Measurements from ENCODE around the gene WNT9A. TPM values are rescaled to one million over a fixed set of nuclear protein-coding genes. Genes with fewer than 3 reads are reported as not detected.

WNT9A gene
- total and polyA plus RNA-seq, 2 experiments from 2014 or later: 1.4 TPM; not detected in 1

DNA sequence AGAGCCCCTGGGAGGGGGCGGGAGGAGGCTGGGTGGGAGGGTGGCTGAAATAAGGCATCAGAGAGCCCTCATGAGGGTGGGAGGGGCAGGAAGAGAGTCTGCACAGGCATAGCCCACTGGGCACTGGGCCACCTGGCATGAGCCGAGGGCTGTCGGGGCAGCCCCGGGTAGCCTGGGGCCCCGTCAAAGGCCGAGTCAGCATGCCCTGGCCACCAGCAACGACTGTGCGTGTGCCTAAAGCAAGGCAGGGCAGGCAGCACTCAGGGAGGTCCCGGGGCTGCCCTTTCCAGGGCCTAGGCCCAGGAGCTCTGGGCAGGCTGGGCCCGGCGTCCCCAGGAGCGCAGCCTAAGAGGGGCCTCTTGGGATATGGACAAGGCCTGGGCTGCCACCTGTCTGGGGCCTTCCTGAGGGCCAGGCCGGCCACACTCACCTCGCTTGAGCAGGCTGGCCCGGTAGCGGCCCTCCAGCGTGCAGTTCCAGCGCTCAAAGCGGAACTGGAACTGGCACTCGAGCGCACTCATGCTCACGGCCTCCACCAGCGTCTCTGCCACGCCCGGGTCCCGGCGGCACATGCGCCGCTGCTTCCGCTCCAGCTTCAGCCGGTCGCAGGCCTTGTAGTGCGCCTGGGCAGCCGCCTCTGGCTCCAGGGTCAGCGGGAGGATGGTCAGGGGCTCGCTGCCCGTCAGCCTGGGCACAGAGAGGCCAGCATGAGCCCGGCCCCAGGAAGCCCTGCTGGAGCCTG lies 22.7 kb downstream of the WNT9A start:
- TF ChIP-seq CTCF (IDR thresholded peaks at IDR 0.05; ENCODE audit: low read depth, low read length): no peak
- no peak for DNase-seq (ENCODE audit: low read depth in 1 of 2, low spot score in 1 of 2)
- Histone ChIP-seq H3K27ac (no peak overlapping the region), H3K27me3 (no peaks in the 10 kb centered on the region), H3K36me3 (no peaks in the 10 kb centered on the region), H3K9me3 (ENCODE audit: low read depth) (no peaks in the 10 kb centered on the region), H3K4me1 (ENCODE audit: low read depth) (no peaks in the 10 kb centered on the region), H3K4me3 (no peak overlapping the region)

GRCh38 chr1:227924168-227924832 lies 23.4 kb downstream of the WNT9A start:
- H3K27ac ChIP-seq: no peak overlapping the region
- no peak for DNase-seq (ENCODE audit: low read depth in 1 of 2, low spot score in 1 of 2)
- H3K36me3 ChIP-seq: no peaks in the 10 kb centered on the region
- no peaks in the 10 kb centered on the region for H3K27me3 ChIP-seq
- H3K4me1 ChIP-seq (ENCODE audit: low read depth): no peaks in the 10 kb centered on the region
- no peak for TF ChIP-seq CTCF (IDR thresholded peaks at IDR 0.05; ENCODE audit: low read depth, low read length)
- no peaks in the 10 kb centered on the region for H3K9me3 ChIP-seq (ENCODE audit: low read depth)
- no peak overlapping the region for H3K4me3 ChIP-seq

DNA sequence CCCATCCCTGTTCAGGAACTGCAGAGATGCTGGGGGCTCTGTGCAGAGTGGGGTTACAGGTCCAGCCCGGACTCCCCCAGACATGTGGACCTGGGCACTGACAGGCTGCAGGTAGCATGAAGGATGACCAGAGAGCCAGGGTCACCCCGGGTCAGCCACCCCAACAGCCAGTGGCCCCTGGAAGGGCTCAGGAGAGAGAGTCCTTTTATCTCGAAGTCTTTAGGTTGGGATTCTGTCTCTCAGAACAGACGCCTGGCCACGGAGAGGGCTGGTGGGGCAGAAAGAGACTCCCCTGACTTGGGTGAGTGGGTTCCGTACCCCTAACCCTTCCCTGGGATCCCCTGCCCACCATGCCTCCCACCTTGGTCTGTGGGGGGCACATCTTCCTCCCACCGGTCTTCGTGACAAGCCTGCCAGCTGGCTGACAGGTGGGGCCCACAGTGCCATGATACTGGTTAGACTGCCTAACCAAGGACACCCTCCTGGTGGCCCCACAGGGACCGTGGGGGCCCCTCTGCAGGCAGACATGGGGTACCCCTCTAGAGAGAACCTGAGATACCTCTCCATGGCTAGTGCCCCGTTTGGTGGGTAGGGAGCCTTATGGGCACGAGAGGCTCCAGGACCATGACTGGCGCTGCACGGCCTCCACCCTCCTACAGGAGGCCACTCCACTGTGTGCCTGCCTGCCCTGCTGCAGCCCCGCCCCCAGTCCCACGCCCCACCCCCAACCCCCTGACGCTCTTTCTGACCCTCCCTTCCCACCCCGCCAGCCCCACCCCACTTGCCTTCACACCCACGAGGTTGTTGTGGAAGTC lies 24.2 kb downstream of the WNT9A start:
- H3K27me3 ChIP-seq: no peaks in the 10 kb centered on the region
- TF ChIP-seq CTCF (IDR thresholded peaks at IDR 0.05; ENCODE audit: low read depth, low read length): no peak
- H3K27ac ChIP-seq: no peak overlapping the region
- DNase-seq (ENCODE audit: low read depth in 1 of 2, low spot score in 1 of 2): no peak
- no peaks in the 10 kb centered on the region for H3K36me3 ChIP-seq
- H3K4me1 ChIP-seq (ENCODE audit: low read depth): no peaks in the 10 kb centered on the region
- no peaks in the 10 kb centered on the region for H3K9me3 ChIP-seq (ENCODE audit: low read depth)
- H3K4me3 ChIP-seq: no peak overlapping the region

- Histone ChIP-seq H3K4me3 (no peak overlapping the region), H3K4me1 (ENCODE audit: low read depth) (no peaks in the 10 kb centered on the region), H3K36me3 (no peaks in the 10 kb centered on the region), H3K27me3 (no peaks in the 10 kb centered on the region), H3K9me3 (ENCODE audit: low read depth) (no peaks in the 10 kb centered on the region), H3K27ac (no peak overlapping the region)
- DNase-seq (ENCODE audit: low read depth in 1 of 2, low spot score in 1 of 2): no peak
- no peak for TF ChIP-seq CTCF (IDR thresholded peaks at IDR 0.05; ENCODE audit: low read depth, low read length)
Observed at GRCh38 chr1:227922501-227923352, 25.0 kb downstream of the WNT9A start.

Measured in cardiac muscle cell (in vitro differentiated cells and primary cell).